H54 (cell line): ENCODE data around the gene TMCO5A.
A peak's percentile ranks its signal among the peaks of the same experiment; 100 is the strongest.
"Not testable (repeated sequence)": the region's sequence is repeated elsewhere in the genome, so short reads cannot be mapped to it uniquely, and the experiment has no call there.

Experiments used
- DNase-seq: peaks from one replicate; pipeline ENCODE4 v3.0.0; 2011; ENCODE audit warnings: low spot score, mixed read lengths; ENCODE audit not compliant: insufficient read length
- FAIRE-seq: peaks from 3 replicates; lab custom pipeline; 2011; peaks lifted over from hg19 to GRCh38; lab: Jason Lieb, UNC
- POLR2A ChIP-seq: IDR thresholded peaks from 2 replicates; pipeline ENCODE4 v1.6.1; 2011; ENCODE audit warnings: low read depth, mild to moderate bottlenecking, low read length

TMCO5A gene

GRCh38 chr15:37931868-37932267, 2.6 kb upstream of the TMCO5A start:
- peak; percentile 1 for DNase-seq
- no peak for TF ChIP-seq POLR2A
- no peak for FAIRE-seq

- FAIRE-seq (no peak), DNase-seq (no peak)
- no peak for TF ChIP-seq POLR2A
These were observed 1.9 kb upstream of the TMCO5A start for GRCh38 chr15:37932549-37932948.

GRCh38 chr15:37933666-37934065, 774 bp upstream of the TMCO5A start:
- DNase-seq (no peak), FAIRE-seq (no peak)
- TF ChIP-seq POLR2A, result no peak

GRCh38 chr15:37940876-37941275, 6.4 kb downstream of the TMCO5A start:
- no peak for TF ChIP-seq POLR2A
- DNase-seq (no peak), FAIRE-seq (no peak)

- TF ChIP-seq POLR2A, result no peak
- no peak for DNase-seq
- no peak for FAIRE-seq
These were observed 7.3 kb downstream of the TMCO5A start for GRCh38 chr15:37941779-37942178.

GRCh38 chr15:37951999-37952398, 17.6 kb downstream of the TMCO5A start:
- no peak for FAIRE-seq

GRCh38 chr15:37960742-37961141, 26.3 kb downstream of the TMCO5A start:
- not testable (repeated sequence) for FAIRE-seq, DNase-seq

More at GRCh38 chr15:37951999-37952398, 17.6 kb downstream of the TMCO5A start:
- no peak for DNase-seq
- TF ChIP-seq POLR2A, result no peak

- DNase-seq (no peak), FAIRE-seq (no peak)
- no peak for TF ChIP-seq POLR2A
These were observed 33.3 kb downstream of the TMCO5A start for GRCh38 chr15:37967788-37968187.

GRCh38 chr15:37973856-37974255, 39.4 kb downstream of the TMCO5A start:
- TF ChIP-seq POLR2A, result no peak

GRCh38 chr15:37978231-37978630, 43.8 kb downstream of the TMCO5A start:
- FAIRE-seq (no peak), DNase-seq (no peak)
- no peak for TF ChIP-seq POLR2A

More at GRCh38 chr15:37973856-37974255, 39.4 kb downstream of the TMCO5A start:
- FAIRE-seq, result no peak
- no peak for DNase-seq

- DNase-seq (no peak), FAIRE-seq (no peak)
- no peak for TF ChIP-seq POLR2A
These were observed 45.4 kb downstream of the TMCO5A start for GRCh38 chr15:37979671-37980409.

- TF ChIP-seq POLR2A, result no peak
- DNase-seq, result no peak
- no peak for FAIRE-seq
These were observed 46.8 kb downstream of the TMCO5A start for GRCh38 chr15:37981201-37981600.

- TF ChIP-seq POLR2A, result no peak
- FAIRE-seq (peak; percentile 69), DNase-seq (no peak)
These were observed 47.3 kb downstream of the TMCO5A start for GRCh38 chr15:37981775-37982174.

- FAIRE-seq (no peak), DNase-seq (no peak)
- no peak for TF ChIP-seq POLR2A
These were observed 49.9 kb downstream of the TMCO5A start for GRCh38 chr15:37984368-37984767.
